ENCODE data around the gene MIEF1. TPM values are rescaled to one million over a fixed set of nuclear protein-coding genes. Genes with fewer than 3 reads are reported as not detected.

Gene MIEF1
- total and polyA plus RNA-seq, 7 experiments from 2014 or later, result 17.5 to 42.3 (median 33.2) TPM

DNA sequence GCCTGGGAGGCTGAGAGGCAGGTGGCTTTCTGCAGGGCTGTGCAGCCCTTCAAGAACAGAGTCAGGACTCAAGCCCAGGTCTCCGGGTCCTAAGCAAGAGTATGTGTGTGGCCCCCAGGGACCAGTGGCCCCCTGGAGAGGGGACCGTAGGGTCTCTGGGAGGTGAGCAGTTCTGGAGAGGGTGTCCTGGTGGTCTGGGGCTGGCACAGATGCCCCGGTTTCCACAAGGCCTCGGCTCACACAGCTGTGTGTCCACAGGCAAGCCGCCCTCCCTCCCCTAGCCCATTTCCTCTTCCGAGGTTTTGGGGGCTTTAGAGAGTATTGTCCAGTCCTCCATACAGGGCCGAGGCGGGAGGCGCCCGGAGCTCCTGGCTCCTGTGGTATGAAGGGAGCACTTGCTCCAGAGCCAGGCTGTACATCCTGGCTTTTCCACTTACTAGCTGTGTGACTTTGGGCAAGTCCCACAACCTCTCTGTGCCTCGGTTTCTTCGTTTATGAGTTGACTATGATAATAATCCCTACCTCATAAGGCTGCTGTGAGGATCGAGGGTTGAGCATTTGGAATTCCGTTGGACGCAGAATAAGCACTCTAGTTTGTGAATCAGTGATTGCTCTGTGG lies 33.9 kb downstream of the MIEF1 start:
- H3K9me3 ChIP-seq (ENCODE audit: control insufficient read depth in 2 of 3, low read length in 3 of 3), result no peaks in the 10 kb centered on the region
- no peak for DNase-seq
- Mint-ChIP-seq H3K27ac (no peak overlapping the region), H3K4me3 (no peak overlapping the region), H3K4me1 (peaks cover 10 to 25% (median 18%) of the 10 kb centered on the region in 7 donors), H3K36me3 (peaks cover 0 to 8% (median 4%) of the 10 kb centered on the region in 5 donors), H3K27me3 (peaks cover 0 to 4% (median 0%) of the 10 kb centered on the region in 5 donors), H3K9me3 (peaks cover 0 to 3% (median 0%) of the 10 kb centered on the region in 11 donors)
- no peak overlapping the region for H3K27ac ChIP-seq (ENCODE audit: low read depth, low read length)
- intact Hi-C loops (cut with micrococcal nuclease), result no loop called here
- H3K4me1 ChIP-seq (ENCODE audit: control insufficient read depth in 2 of 2, insufficient read depth in 2 of 2, low read length in 2 of 2), result peaks cover 11 to 20% of the 10 kb centered on the region in 2 donors
- peaks cover 0 to 4% (median 0%) of the 10 kb centered on the region in 3 experiments for H3K36me3 ChIP-seq (ENCODE audit: control insufficient read depth in 2 of 3, insufficient read depth in 3 of 3, low read length in 3 of 3)
- no peaks in the 10 kb centered on the region for H3K27me3 ChIP-seq (ENCODE audit: control insufficient read depth in 2 of 2, insufficient read depth in 2 of 2, low read length in 2 of 2)
- no peak for ATAC-seq
- CTCF ChIA-PET, result interaction anchor here (0.6 to 6.7 kb wide), 6 partner anchors 10 to 812 kb away, joined by 3 to 73 read pairs (median 7); no protein-coding TSS in a partner anchor
- no peak overlapping the region for H3K4me3 ChIP-seq (ENCODE audit: low read length)
- POLR2A ChIA-PET, result interaction anchor here (1.5 to 2.9 kb wide), 2 partner anchors 489 to 508 kb away, joined by 4 to 17 read pairs; no protein-coding TSS in a partner anchor

DNA sequence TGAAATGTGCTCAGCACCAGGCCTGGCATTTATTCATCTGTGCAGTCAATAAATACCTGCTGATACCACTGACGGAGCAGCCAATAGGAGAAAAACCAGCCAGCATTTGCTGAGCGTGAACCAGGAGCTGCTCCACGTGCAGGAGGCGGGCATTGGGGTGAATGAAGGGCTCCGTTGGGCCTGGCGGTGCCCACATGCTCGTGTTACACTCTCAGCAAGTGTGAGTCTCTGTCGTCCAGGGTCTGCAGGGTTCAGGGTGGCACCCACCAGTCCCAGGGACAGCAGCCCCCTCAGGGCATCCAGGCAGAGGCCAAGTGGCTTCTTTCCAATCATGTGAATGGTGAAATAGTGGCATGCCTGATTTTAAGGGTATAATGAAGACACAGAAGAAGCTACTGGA lies 34.6 kb downstream of the MIEF1 start:
- Histone ChIP-seq H3K4me1 (ENCODE audit: control insufficient read depth in 2 of 2, insufficient read depth in 2 of 2, low read length in 2 of 2) (peaks cover 3 to 12% of the 10 kb centered on the region in 2 donors), H3K27ac (ENCODE audit: low read depth, low read length) (no peak overlapping the region), H3K4me3 (ENCODE audit: low read length) (no peak overlapping the region), H3K36me3 (ENCODE audit: control insufficient read depth in 2 of 3, insufficient read depth in 3 of 3, low read length in 3 of 3) (peaks cover 0 to 4% (median 0%) of the 10 kb centered on the region in 3 experiments), H3K9me3 (ENCODE audit: control insufficient read depth in 2 of 3, low read length in 3 of 3) (no peaks in the 10 kb centered on the region), H3K27me3 (ENCODE audit: control insufficient read depth in 2 of 2, insufficient read depth in 2 of 2, low read length in 2 of 2) (no peaks in the 10 kb centered on the region)
- Mint-ChIP-seq H3K27me3 (peaks cover 0 to 4% (median 0%) of the 10 kb centered on the region in 5 donors), H3K27ac (no peak overlapping the region), H3K4me3 (no peak overlapping the region), H3K9me3 (peaks cover 0 to 3% (median 0%) of the 10 kb centered on the region in 11 donors), H3K4me1 (peaks cover 5 to 18% (median 11%) of the 10 kb centered on the region in 7 donors), H3K36me3 (peaks cover 0 to 2% (median 0%) of the 10 kb centered on the region in 5 donors)
- POLR2A ChIA-PET, result interaction anchor here (1.0 to 1.5 kb wide), 2 partner anchors 17 to 488 kb away, joined by 3 to 4 read pairs; partner anchors contain the start of gene ATF4
- CTCF ChIA-PET, result interaction anchor here (6.7 kb wide), 1 partner anchor 488 kb away, joined by 73 read pairs; no protein-coding TSS in a partner anchor
- intact Hi-C loops (cut with micrococcal nuclease), result no loop called here
- DNase-seq (no peak), ATAC-seq (no peak)

DNA sequence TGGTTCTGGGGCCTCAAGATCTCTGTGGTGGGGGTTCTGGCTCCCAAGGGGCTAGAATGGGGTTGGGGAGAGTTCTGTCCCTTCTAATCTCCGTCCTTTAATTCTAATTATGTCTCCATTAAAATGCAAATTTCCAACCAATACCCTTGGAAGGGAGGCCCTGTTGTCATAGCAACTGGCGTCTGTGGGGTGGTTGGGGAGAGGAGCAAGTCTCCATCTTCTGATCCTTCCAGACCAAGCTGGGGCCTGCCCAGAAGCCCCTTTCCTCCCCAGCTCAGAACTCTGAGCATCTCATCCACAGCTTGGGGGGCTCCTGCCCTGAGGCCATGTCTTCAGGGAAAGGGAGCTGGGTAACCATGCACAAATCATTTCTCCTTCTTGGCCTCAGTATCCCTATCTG lies 35.9 kb downstream of the MIEF1 start:
- intact Hi-C loops (cut with micrococcal nuclease), result no loop called here
- H3K36me3 Mint-ChIP-seq, result no peaks in the 10 kb centered on the region
- DNase-seq, result no peak

DNA sequence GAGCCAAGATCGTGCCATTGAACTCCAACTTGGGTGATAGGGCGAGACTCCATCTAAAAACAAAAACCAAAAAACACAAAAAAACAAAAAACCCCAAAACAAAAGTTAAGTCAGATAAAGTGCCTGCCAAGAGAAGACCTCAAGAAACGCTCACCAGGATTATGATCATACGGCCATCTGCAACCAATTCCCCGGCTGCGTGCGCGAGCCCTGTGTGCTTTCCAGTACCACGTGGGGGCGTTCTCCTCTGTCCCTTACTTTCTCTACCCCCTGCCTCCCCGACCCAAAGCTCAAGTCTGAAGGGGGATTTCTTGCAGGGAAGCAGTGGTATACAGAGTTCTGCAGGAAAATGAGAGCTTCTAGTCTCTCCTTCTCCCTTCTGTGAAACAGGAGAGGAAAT lies 41.0 kb downstream of the MIEF1 start:
- intact Hi-C loops (cut with micrococcal nuclease), result no loop called here
- no peak for ATAC-seq
- Mint-ChIP-seq H3K27me3 (peaks cover 21 to 34% (median 23%) of the 10 kb centered on the region in 5 donors), H3K4me3 (no peak overlapping the region), H3K9me3 (peaks cover 0 to 5% (median 0%) of the 10 kb centered on the region in 11 donors), H3K36me3 (peaks cover 0 to 5% (median 0%) of the 10 kb centered on the region in 5 donors), H3K27ac (no peak overlapping the region), H3K4me1 (peaks cover 11 to 25% (median 15%) of the 10 kb centered on the region in 7 donors)
- ChIA-PET POLR2A (no interaction called here), CTCF (interaction anchor here (2.3 kb wide), 1 partner anchor 482 kb away, joined by 9 read pairs; no protein-coding TSS in a partner anchor)
- H3K4me1 ChIP-seq (ENCODE audit: control insufficient read depth in 2 of 2, insufficient read depth in 2 of 2, low read length in 2 of 2), result peaks cover 0 to 13% of the 10 kb centered on the region in 2 donors
- H3K27me3 ChIP-seq (ENCODE audit: control insufficient read depth in 2 of 2, insufficient read depth in 2 of 2, low read length in 2 of 2), result no peaks in the 10 kb centered on the region
- no peaks in the 10 kb centered on the region for H3K9me3 ChIP-seq (ENCODE audit: control insufficient read depth in 2 of 3, low read length in 3 of 3)
- H3K4me3 ChIP-seq (ENCODE audit: low read length), result no peak overlapping the region
- no peaks in the 10 kb centered on the region for H3K36me3 ChIP-seq (ENCODE audit: control insufficient read depth in 2 of 3, insufficient read depth in 3 of 3, low read length in 3 of 3)
- no peak overlapping the region for H3K27ac ChIP-seq (ENCODE audit: low read depth, low read length)
- peak in 1 of 9 donors; percentile 26 for DNase-seq

More for the DNA sequence above, 35.9 kb downstream of the MIEF1 start:
- ATAC-seq, result no peak
- no peak overlapping the region for H3K27ac Mint-ChIP-seq
- no peaks in the 10 kb centered on the region for H3K27me3 ChIP-seq (ENCODE audit: control insufficient read depth in 2 of 2, insufficient read depth in 2 of 2, low read length in 2 of 2)
- H3K27ac ChIP-seq (ENCODE audit: low read depth, low read length), result no peak overlapping the region
- H3K9me3 ChIP-seq (ENCODE audit: control insufficient read depth in 2 of 3, low read length in 3 of 3), result no peaks in the 10 kb centered on the region
- CTCF ChIA-PET, result interaction anchor here (0.7 to 6.7 kb wide), 4 partner anchors 471 to 607 kb away, joined by 3 to 73 read pairs (median 4); no protein-coding TSS in a partner anchor
- peaks cover 0 to 9% of the 10 kb centered on the region in 2 donors for H3K4me1 ChIP-seq (ENCODE audit: control insufficient read depth in 2 of 2, insufficient read depth in 2 of 2, low read length in 2 of 2)
- POLR2A ChIA-PET, result interaction anchor here (0.5 to 1.8 kb wide), 2 partner anchors 14 to 509 kb away, joined by 3 to 6 read pairs; no protein-coding TSS in a partner anchor
- no peaks in the 10 kb centered on the region for H3K9me3 Mint-ChIP-seq
- H3K36me3 ChIP-seq (ENCODE audit: control insufficient read depth in 2 of 3, insufficient read depth in 3 of 3, low read length in 3 of 3), result no peaks in the 10 kb centered on the region
- H3K4me3 ChIP-seq (ENCODE audit: low read length), result no peak overlapping the region
- peaks cover 0 to 3% (median 0%) of the 10 kb centered on the region in 5 donors for H3K27me3 Mint-ChIP-seq
- no peak overlapping the region for H3K4me3 Mint-ChIP-seq
- H3K4me1 Mint-ChIP-seq, result peaks cover 0 to 10% (median under 1%) of the 10 kb centered on the region in 7 donors

DNA sequence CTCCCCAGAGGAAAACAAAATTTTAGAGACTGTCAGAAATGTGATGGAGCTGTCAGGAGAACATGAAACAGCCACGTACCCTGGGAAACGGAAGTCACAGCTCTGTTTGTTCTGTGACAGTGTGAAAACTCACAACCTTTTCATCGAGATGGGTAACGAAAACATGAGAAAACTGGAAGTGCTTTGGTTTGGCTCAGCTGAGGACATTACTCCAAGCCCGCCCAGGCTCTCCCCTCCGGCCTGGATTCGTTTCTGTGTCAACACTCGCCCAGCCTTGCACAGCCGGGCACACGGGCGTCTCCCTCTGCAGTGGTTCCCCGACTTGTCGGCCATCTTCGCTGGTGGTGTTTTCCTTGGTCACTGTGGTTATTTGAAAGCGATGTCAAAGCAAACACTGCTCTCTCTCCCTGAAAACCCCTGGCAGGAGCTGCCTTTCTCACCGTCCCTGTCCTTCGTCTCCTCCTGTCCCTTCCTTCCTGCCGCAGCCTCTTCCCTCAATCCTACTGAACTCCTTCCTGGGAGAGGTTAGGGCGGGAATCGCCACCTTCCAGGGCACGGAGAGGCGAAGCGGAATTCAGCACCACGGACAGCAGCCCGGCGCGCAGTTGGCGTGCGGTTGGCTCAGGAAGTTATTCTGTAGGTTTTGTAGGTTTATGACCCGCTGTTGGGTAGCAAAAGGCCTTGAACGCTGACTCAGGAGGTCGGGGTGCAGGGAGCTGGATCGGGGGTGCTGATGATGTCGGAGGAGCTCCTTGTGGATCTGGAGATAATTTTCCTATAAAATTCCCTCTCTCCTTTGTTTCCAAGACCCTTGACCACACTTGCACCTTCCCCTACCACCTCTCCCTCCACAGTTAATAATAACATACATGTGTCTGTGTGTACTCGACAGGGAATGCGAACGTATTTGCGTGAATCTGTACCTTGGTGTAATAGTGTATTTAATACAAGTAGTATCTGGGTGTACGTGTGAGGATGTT lies 43.6 kb downstream of the MIEF1 start:
- no peaks in the 10 kb centered on the region for H3K27me3 ChIP-seq (ENCODE audit: control insufficient read depth in 2 of 2, insufficient read depth in 2 of 2, low read length in 2 of 2)
- Mint-ChIP-seq H3K27ac (peak overlapping the region in 4 of 9 donors; percentile 4 to 87 (median 70)), H3K4me3 (peak overlapping the region in 4 of 10 donors; percentile 27 to 51 (median 44)), H3K36me3 (peaks cover 0 to 5% (median 0%) of the 10 kb centered on the region in 5 donors), H3K27me3 (peaks cover 25 to 43% (median 31%) of the 10 kb centered on the region in 5 donors), H3K9me3 (peaks cover 0 to 5% (median 0%) of the 10 kb centered on the region in 11 donors), H3K4me1 (peaks cover 11 to 25% (median 15%) of the 10 kb centered on the region in 7 donors)
- intact Hi-C loops (cut with micrococcal nuclease), result loop anchor here in 1 of 2 donors (5.0 kb wide), 1 partner anchor 397 kb away; no protein-coding TSS in a partner anchor
- peak; percentile 66 for ATAC-seq
- peak; percentile 38 to 77 (median 68) for DNase-seq
- H3K4me3 ChIP-seq (ENCODE audit: low read length), result no peak overlapping the region
- H3K4me1 ChIP-seq (ENCODE audit: control insufficient read depth in 2 of 2, insufficient read depth in 2 of 2, low read length in 2 of 2), result peaks cover 0 to 13% of the 10 kb centered on the region in 2 donors
- H3K9me3 ChIP-seq (ENCODE audit: control insufficient read depth in 2 of 3, low read length in 3 of 3), result no peaks in the 10 kb centered on the region
- ChIA-PET CTCF (interaction anchor here (0.6 to 1.8 kb wide), 4 partner anchors 10 to 494 kb away, joined by 3 to 5 read pairs (median 4); no protein-coding TSS in a partner anchor), POLR2A (interaction anchor here (1.2 to 1.6 kb wide), 2 partner anchors 12 to 499 kb away, joined by 3 to 4 read pairs; no protein-coding TSS in a partner anchor)
- no peak overlapping the region for H3K27ac ChIP-seq (ENCODE audit: low read depth, low read length)
- H3K36me3 ChIP-seq (ENCODE audit: control insufficient read depth in 2 of 3, insufficient read depth in 3 of 3, low read length in 3 of 3), result no peaks in the 10 kb centered on the region
